ENCODE measurements around the gene ACAN.

ACAN gene

GRCh38 chr15:88880944-88881740 is 77.9 kb downstream of the ACAN start:
- TF ChIP-seq, protein P1, sequence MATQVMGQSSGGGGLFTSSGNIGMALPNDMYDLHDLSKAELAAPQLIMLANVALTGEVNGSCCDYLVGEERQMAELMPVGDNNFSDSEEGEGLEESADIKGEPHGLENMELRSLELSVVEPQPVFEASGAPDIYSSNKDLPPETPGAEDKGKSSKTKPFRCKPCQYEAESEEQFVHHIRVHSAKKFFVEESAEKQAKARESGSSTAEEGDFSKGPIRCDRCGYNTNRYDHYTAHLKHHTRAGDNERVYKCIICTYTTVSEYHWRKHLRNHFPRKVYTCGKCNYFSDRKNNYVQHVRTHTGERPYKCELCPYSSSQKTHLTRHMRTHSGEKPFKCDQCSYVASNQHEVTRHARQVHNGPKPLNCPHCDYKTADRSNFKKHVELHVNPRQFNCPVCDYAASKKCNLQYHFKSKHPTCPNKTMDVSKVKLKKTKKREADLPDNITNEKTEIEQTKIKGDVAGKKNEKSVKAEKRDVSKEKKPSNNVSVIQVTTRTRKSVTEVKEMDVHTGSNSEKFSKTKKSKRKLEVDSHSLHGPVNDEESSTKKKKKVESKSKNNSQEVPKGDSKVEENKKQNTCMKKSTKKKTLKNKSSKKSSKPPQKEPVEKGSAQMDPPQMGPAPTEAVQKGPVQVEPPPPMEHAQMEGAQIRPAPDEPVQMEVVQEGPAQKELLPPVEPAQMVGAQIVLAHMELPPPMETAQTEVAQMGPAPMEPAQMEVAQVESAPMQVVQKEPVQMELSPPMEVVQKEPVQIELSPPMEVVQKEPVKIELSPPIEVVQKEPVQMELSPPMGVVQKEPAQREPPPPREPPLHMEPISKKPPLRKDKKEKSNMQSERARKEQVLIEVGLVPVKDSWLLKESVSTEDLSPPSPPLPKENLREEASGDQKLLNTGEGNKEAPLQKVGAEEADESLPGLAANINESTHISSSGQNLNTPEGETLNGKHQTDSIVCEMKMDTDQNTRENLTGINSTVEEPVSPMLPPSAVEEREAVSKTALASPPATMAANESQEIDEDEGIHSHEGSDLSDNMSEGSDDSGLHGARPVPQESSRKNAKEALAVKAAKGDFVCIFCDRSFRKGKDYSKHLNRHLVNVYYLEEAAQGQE (IDR thresholded peaks at IDR 0.05; ENCODE audit: insufficient read depth in 1 of 2, low read depth in 2 of 2, low read length in 2 of 2) = no peak
- no peak for TF ChIP-seq POLR2AphosphoS5 (IDR thresholded peaks at IDR 0.05; ENCODE audit: low read depth, low read length)
- TF ChIP-seq TAF1 (IDR thresholded peaks at IDR 0.05; ENCODE audit: borderline replicate concordance, insufficient read depth, low read length) = no peak
- TF ChIP-seq SIN3A (IDR thresholded peaks at IDR 0.05; ENCODE audit: borderline replicate concordance, insufficient read depth, low read length) = no peak
- no peak for TF ChIP-seq FOXP2 (optimal IDR thresholded peaks at IDR 0.05; ENCODE audit: borderline replicate concordance, extremely low read depth, extremely low read length, insufficient read depth)

- TF ChIP-seq SIN3A (IDR thresholded peaks at IDR 0.05; ENCODE audit: borderline replicate concordance, insufficient read depth, low read length) = no peak
Observed at GRCh38 chr15:88881775-88882174, 78.5 kb downstream of the ACAN start.

DNA sequence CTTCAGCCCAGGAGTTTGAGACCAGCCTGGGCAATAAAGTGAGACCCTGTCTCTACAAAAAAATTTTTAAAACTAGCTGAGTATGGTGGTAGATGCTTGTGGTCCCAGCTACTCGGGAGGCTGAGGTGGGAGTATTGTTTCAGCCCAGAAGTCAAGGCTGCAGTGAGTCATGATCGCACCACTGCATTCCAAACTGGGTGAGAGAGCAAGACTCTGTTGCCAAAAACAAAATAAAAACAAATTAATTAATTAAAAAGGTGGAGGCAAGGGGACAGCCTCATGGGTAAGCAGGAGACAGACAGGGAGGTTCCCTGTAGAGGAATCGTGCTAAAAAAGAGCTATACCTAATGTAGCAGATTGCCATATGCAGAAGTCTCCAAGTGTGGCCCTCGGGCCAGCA is 79.5 kb downstream of the ACAN start:
- TF ChIP-seq POLR2AphosphoS5 (IDR thresholded peaks at IDR 0.05; ENCODE audit: low read depth, low read length) = no peak
- no peak for TF ChIP-seq TAF1 (IDR thresholded peaks at IDR 0.05; ENCODE audit: borderline replicate concordance, insufficient read depth, low read length)
- TF ChIP-seq SIN3A (IDR thresholded peaks at IDR 0.05; ENCODE audit: borderline replicate concordance, insufficient read depth, low read length) = no peak
- no peak for TF ChIP-seq FOXP2 (optimal IDR thresholded peaks at IDR 0.05; ENCODE audit: borderline replicate concordance, extremely low read depth, extremely low read length, insufficient read depth)
- TF ChIP-seq, protein P1 (IDR thresholded peaks at IDR 0.05; ENCODE audit: insufficient read depth in 1 of 2, low read depth in 2 of 2, low read length in 2 of 2) = no peak

GRCh38 chr15:88887068-88887580 is 83.9 kb downstream of the ACAN start:
- TF ChIP-seq TAF1 (IDR thresholded peaks at IDR 0.05; ENCODE audit: borderline replicate concordance, insufficient read depth, low read length) (no peak), FOXP2 (optimal IDR thresholded peaks at IDR 0.05; ENCODE audit: borderline replicate concordance, extremely low read depth, extremely low read length, insufficient read depth) (no peak), POLR2AphosphoS5 (IDR thresholded peaks at IDR 0.05; ENCODE audit: low read depth, low read length) (no peak), SIN3A (IDR thresholded peaks at IDR 0.05; ENCODE audit: borderline replicate concordance, insufficient read depth, low read length) (no peak)

DNA sequence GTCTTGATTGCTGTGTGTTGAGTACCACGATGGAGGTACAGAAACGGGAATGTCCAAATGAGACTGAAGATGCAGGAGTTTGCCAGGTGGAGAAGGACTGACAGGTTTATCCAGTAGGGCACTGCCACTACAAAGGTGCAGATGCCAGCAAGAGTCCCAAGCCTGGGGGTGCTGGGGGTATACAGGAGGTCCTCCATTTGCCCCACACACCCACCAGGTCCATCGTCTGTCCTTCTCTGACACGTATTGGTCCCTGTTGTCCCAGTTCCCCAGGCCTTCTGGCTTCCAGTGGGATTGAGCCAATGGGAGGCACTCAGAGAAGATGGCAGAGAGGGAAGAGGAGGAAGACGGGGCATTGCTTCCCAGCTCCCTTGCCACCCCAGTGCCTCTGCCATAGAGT is 85.5 kb downstream of the ACAN start:
- TF ChIP-seq FOXP2 (optimal IDR thresholded peaks at IDR 0.05; ENCODE audit: borderline replicate concordance, extremely low read depth, extremely low read length, insufficient read depth) = no peak
- TF ChIP-seq, protein P1 (IDR thresholded peaks at IDR 0.05; ENCODE audit: insufficient read depth in 1 of 2, low read depth in 2 of 2, low read length in 2 of 2) = no peak
- TF ChIP-seq POLR2AphosphoS5 (IDR thresholded peaks at IDR 0.05; ENCODE audit: low read depth, low read length) = no peak
- TF ChIP-seq TAF1 (IDR thresholded peaks at IDR 0.05; ENCODE audit: borderline replicate concordance, insufficient read depth, low read length) = no peak
- TF ChIP-seq SIN3A (IDR thresholded peaks at IDR 0.05; ENCODE audit: borderline replicate concordance, insufficient read depth, low read length) = no peak

DNA sequence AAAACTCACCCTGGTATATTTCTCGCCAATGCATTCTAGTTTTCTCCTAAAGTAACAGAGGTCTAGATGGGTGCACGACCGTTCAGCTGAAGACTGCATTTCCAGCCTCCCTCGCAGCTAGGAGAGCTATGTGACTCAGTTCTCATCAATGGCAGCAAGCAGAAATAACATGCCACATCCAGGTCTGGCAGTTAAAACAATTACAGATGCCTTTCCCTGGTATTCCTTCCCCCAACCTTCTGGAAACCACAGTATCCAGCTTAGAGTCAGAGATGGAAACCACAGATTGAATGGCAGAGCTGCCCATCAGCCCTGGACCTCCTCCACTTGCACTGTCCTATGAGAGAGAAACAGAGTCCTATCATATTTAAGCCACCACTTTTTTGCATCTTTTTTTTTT is 87.3 kb downstream of the ACAN start:
- TF ChIP-seq SIN3A (IDR thresholded peaks at IDR 0.05; ENCODE audit: borderline replicate concordance, insufficient read depth, low read length) = no peak
- TF ChIP-seq TAF1 (IDR thresholded peaks at IDR 0.05; ENCODE audit: borderline replicate concordance, insufficient read depth, low read length) = no peak
- TF ChIP-seq, protein P1 (IDR thresholded peaks at IDR 0.05; ENCODE audit: insufficient read depth in 1 of 2, low read depth in 2 of 2, low read length in 2 of 2) = no peak
- TF ChIP-seq POLR2AphosphoS5 (IDR thresholded peaks at IDR 0.05; ENCODE audit: low read depth, low read length) = no peak
- TF ChIP-seq FOXP2 (optimal IDR thresholded peaks at IDR 0.05; ENCODE audit: borderline replicate concordance, extremely low read depth, extremely low read length, insufficient read depth) = no peak

Measured in PFSK-1 (cell line).